NCI-H446 treated with DMSO at 0.1 percent for 48 hours (cell line): ENCODE results near the gene ABHD16B.
A peak's percentile ranks its signal among the peaks of the same experiment; 100 is the strongest.
"Not testable (repeated sequence)": the region's sequence is repeated elsewhere in the genome, so short reads cannot be mapped to it uniquely, and the experiment has no call there.

Source experiments
- DNase-seq: peaks from one replicate; lab custom pipeline; 2025; lab: John Stamatoyannopoulos, UW

ABHD16B gene

DNA sequence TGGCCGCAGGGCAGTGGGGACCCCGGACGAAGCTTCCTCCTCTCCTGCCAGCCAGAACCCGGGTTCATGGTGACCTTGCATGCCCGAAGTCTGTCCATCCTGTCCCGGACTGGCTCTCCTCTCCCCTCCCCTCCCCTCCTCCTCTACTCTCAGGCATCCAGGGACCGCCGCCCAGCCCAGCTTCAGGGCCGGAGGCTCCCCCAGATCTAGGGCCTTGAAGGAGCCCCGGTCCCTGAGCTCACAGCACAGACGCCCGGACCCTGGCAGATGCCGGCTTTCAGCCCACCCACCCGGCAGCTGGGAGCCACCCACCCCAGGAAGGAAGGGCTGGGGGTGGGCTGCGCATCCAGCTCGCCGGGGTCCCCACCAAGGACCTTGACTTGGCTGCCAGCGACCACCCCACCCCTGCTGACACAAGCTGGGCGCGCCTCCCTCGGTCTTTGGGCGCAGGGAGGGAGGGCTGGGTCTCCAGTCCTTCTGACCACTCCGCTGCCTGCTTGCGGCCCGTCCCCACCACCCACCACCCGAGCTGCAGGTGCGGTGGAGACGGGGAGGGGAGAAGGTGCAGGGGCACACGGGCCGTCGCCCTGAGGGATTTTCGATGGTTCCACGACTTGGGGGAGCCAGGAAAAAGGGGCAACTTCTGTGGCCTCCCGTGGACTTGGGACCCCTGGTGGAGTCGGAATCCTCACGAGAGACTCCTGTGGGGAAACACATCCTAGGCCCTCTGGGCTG lies 5.8 kb upstream of the ABHD16B start:
- no peak for DNase-seq

DNA sequence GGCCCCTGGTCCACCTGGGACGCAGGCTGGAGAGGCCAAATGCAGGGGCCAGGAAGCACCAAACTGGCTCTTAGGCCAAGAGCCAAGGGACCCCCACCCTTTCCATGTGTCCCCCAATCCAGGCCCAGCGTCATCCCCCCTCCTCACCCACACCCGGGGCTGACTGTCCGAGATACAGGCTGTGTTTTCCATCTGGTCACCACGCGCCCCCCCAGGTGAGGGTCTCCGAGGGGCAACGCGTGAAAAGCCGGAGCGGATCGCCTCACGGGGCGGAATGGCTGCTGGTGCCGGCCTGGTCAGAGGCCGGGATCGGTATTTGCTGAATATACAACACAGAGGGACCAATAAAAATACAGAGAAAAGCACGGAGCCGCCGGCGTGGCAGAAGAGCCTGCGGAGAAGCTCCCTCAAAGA lies 5.2 kb upstream of the ABHD16B start:
- DNase-seq, result no peak

DNA sequence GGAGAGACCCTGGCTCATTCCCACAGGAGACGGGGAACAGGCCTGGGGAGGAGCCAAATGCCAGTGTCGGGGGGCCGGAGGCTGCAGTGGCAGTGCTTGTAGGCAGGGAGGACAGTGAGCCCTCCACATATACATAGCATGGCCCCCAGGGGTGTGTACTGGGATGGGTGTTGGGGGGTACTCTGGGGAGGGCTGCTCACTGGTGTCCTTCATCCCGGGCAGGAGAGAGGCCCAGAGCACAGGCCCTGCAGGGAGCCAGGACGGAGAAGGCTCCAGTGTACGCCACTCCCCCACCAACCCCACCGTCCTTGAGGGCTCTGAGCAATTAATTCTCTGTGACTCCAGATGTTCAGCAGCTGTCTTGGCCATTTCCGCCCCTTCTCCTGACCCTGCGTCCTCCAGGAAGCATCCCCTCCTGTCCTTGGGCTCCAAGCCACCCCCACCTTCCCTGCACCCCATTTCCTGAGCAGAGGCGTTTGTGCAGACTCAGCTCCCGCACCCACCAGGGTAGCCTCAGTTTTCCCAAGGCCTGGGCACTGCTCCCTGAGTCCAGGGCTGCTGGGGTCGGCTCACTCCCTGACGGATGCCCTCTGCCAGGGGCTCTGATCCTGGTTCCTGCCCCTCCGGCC lies 3.4 kb upstream of the ABHD16B start:
- DNase-seq, result no peak

DNA sequence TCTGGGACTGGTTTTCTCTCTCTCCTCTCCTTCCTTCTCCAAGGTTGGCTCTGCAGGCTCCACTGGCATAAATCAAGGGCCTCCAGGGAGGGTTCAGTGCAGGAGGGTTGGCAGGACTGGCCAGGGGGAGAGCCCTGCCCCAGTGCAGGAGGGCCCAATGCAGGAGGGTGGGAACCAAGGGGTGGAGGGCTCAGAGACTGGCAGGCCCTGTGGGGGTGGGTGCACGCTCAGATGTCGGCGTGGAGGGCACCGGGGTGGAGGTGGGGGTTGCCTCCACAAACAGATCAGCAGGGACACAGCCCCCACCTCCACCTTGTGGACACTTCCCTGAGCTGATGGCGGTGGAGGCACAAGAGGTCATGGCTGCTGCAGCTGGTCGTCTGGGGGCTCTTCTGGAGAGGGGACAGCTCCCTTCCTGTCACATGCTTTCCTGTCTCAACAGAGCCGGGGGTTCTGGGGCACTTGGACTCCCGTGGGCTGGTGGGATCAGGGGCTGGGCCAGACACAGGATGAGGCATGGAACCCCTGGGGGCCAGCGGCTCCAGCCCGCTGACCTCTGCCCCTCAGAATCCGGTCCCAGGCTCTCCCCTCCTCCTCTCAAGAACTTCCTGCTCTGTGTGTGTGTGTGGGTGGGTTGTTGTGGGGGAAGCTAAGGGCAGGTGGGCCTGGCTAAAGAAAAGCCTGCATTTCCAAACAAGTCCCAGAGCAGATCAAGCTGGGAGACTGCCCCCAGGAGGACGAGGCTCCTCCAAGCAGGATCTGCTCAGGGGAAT lies 2.7 kb upstream of the ABHD16B start:
- no peak for DNase-seq

DNA sequence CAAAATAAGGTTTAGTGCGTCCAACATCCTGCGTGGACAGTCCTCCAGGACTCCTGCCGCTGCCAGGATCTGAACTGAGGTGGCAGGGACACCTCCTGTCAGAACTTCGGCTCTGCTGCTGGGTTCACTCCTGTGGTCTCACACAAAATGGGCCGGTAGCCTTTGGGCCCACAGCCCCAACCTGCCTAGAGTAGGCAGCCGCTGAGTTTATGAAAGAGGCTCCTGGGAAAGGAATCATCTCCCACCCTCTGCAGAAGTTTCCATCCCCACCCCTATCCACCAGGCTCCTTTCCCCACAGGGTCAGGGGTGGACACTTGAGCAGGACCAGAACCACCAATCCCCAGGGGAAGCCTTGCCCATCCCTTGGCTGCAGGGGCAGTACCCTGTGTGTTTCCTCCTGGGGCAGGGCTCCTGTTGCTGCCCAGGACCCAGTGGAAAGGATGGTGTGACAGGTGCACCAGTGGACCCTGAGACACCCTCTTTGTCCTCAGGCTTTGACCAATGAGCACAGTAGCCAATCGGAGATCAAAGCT lies 2.1 kb upstream of the ABHD16B start:
- DNase-seq, result no peak

DNA sequence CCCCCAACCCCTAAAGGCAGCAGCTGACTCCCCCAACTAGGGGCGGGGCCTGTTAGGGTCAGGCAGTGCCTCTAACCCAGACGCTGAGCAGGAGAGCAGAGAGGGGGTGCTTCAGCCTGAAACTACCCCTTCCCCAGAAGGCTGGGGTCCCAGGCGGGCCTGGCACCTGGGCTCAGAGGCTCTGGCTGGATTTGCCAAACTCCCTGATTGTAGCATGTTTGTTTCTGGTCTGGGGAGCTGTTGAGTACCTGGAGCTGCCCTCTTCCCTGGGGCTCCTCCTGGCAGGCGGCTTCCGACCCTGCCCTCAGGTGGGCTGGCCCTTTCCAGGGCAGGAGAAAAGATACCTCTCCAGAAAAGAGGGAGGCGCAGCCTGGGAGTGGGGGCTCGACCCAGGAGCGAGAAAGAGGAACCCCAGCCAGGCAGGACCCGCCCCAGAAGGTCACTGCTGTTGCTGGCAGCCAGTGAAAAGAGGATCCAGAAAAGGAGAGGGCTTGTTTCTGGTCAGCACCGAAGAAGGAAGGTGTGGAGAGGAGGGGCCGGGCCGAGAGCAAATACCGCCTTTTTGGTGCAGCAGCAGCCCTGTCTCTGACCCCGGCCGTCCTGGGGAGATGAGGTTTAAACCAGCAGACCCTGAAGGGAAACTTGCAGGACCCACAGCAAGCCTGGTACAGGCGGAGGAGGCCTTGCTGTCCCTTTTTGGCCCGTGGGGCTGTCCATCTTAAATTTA lies 810 bp upstream of the ABHD16B start:
- DNase-seq, result no peak

DNA sequence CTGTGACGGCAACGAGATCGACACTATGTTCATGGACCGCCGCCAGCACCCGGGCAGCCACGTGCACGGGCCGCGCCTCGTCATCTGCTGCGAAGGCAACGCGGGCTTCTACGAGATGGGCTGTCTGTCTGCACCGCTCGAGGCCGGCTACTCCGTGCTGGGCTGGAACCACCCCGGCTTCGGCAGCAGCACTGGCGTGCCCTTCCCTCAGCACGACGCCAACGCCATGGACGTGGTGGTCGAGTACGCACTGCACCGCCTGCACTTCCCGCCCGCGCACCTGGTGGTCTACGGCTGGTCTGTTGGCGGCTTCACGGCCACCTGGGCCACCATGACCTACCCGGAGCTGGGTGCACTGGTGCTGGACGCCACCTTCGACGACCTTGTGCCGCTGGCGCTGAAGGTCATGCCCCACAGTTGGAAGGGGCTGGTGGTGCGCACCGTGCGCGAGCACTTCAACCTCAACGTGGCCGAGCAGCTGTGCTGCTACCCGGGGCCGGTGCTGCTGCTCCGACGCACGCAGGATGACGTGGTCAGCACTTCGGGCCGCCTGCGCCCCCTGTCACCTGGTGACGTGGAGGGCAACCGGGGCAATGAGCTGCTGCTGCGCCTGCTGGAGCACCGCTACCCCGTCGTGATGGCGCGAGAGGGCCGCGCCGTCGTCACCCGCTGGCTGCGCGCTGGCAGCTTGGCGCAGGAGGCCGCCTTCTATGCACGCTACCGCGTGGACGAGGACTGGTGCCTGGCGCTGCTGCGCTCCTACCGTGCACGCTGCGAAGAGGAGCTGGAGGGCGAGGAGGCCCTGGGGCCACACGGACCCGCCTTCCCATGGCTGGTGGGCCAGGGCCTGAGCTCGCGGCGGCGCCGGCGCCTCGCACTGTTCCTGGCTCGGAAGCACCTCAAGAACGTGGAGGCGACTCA lies 943 bp downstream of the ABHD16B start:
- DNase-seq, result no peak

DNA sequence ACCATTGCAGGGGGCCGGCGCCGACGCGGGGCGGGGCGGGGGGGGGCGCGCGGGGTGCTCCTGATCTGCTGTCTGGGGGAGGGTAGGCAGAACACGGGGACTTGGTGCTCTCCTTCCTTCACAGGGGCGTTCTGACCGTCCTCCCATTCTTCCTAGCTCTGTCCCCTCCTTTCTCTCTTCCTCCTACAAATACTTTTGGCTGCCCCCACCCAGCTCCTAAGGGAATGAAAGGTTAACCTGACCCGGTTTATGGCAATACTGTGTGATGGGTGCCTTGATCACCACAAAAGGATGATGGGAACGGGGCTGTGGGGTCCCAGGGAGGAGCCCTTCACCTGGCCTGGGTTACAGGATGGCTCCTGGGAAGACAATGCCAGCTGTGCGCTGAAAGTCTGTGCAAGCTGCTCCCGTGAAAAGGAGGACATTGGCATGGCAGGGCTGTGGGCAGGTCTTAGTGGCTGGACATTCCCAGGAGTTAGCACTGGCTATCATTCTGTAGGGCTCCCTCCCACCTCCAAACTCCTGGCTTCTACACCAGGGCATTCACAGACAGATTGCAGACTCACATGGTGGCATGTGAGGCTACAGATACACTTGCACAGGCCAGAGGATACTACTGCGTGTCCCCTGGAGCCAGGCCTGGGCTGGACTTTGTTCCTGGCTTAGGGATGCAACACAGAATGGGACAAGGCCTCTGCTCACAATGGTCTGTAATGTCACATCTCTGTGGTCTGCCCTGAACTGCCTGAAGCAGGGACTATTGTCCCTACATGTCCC lies 1.9 kb downstream of the ABHD16B start:
- DNase-seq, result no peak

DNA sequence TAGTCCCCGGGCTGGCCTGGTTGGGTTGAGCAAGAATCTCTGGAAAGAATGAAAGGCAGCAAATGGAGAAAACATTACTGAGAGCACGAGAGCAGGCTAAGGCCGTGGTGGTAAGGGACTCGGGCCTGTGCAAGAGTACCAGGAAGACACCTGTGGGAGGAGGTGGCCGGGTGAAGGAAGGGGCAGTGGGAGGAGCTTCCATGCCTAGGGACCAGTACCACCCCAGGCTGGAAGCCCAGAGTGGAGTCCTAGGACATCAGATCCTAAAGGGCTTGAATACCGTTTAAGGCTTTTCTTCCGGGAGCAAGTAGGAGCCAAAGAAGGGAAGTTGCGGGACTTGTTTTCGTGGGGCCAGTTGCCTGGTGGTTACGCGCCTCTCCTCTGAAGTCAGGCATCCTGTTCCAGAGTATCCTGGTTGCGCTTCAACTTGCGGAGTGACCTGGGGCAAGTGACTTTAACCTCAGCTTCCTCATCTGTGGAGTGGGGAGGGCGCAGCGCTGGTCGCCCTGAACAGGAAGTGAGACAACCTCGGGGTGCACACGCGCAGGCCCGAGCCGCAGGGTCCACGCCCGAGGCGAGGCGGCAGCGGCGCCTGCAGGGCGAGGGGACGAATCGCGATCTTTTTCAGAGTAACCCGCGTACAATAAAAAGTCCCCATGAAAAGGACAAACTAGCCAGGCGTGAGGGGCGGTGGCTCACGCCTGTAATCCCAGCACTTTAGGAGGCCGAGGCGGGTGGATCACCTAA lies 2.7 kb downstream of the ABHD16B start:
- peak; percentile 25 for DNase-seq

DNA sequence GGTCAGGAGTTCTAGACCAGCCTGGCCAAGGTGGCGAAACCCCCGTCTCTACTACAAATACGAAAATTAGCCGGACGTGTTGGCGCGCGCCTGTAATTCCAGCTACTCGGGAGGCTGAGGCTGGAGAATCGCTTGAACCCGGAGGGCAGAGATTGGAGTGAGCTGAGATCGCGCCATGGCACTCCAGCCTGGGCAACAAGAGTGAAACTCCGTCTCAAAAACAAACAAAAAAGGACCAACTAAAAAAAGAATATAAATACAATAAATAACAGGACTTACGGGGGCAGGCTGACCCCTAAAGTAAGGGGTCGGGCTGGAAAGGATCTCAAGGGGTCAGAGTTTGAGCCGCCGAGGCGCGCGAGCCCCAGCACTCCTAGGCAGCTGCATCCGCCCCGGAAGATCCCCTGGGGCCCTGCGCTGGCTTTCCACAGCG lies 3.3 kb downstream of the ABHD16B start:
- no peak for DNase-seq

DNA sequence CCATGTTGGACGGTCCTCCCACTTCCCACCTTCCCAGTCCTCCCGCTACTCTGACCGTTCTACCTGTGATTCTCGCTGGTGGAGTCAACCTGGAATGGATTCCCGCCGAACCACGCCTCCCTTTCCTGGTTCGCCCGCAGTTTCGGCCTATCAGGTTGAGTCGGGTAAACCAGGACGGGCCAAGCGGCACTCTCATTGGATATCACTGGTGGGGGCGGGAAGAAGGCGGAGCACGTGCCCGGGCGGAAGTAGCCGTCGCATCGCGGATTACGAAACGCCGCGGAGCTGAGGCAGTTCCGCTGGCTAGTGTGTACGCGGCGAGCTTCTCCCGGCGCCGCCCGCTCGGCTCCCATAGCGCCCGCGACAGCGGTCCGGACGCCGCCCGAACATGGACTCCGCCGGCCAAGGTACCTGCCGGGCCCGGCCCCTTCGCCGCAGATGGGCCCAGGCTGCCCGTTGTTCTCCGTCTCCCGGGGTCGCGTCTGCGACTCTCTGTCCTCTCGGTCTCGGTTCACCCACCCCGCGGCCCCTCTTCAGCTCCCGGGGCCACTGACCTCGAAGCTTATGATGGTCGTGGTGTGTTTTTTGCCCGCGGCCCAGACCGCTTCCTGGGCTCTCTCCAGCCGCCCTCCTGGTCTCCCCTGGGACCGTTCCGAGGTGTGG lies 3.8 kb downstream of the ABHD16B start, which contains the start of gene TPD52L2:
Gene TPD52L2, plus strand, starts transcription at position 293 of the 663 bp plus-strand sequence. Its CDS starts 96 bp downstream, at position 389.
- peak; percentile 99 for DNase-seq

DNA sequence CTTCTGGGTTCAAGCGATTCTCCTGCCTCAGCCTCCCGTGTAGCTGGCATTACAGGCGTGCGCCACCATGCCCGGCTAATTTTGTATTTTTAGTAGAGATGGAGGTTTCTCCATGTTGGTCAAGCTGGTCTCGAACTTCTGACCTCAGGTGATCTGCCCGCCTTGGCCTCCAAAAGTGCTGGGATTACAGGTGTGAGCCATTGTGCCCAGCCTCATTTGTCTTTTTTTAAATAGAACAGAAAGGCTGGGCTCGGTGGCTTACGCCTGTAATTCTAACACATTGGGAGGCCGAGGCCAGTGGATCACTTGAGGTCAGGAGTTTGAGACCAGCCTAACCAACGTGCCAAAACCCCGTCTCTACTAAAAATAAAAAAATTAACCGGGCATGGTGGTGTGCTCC lies 5.7 kb downstream of the ABHD16B start:
- not testable (repeated sequence) for DNase-seq

DNA sequence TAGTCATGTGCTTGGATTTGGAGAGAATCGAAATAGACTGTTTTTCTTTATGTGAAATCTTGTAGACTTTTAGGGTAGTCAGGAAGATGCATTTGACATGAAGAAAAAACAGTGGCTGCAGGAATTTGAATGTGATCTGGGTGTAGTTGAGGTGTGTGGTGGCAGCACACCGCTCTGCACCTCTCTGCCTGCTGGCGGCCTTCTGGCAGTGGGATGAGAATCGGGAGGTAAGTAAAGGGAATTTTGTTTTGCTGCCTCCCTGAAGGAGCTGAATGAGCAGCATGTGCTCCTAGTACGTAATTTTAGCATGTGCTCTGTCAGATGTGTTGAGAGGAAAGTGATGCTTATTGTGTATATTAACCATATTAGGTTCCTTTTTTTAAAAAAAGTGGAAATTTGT lies 7.0 kb downstream of the ABHD16B start:
- DNase-seq, result no peak

DNA sequence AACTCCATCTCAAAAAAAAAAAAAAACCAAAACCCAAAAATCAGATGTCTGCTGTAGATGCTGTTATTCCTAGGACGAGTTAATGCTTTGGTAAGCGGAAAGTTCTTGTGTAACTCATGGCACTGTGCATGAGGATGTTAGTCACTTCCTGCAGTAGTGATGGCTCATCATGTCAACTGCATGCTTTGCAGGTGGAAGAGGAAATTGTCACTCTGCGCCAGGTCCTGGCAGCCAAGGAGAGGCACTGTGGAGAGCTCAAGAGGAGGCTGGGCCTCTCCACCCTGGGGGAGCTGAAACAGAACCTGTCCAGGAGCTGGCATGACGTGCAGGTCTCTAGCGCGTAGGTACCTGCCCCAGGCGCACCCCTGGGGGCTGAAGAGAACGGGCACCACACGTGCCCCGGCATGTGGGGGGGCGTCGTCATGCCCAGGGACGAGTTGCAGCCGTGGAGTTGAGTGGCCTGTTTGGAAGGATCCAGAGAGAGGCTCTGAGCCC lies 12.2 kb downstream of the ABHD16B start:
- no peak for DNase-seq

DNA sequence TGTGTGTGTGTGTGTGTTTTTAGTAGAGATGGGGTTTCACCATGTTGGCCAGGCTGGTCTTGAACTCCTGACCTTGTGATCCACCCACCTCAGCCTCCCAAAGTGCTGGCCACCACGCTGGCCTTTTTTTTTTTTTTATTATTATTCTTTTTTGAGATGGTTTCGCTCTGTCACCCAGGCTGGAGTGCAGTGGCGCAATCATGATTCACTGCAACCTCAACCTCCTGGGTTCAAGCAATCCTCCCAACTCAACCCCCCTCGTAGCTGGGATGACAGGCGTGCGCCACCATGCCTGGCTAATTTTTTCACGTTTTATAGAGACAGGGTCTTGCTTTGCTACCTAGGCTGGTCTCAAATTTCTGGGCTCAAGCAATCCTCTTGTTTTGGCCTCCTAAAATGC lies 12.9 kb downstream of the ABHD16B start:
- not testable (repeated sequence) for DNase-seq

DNA sequence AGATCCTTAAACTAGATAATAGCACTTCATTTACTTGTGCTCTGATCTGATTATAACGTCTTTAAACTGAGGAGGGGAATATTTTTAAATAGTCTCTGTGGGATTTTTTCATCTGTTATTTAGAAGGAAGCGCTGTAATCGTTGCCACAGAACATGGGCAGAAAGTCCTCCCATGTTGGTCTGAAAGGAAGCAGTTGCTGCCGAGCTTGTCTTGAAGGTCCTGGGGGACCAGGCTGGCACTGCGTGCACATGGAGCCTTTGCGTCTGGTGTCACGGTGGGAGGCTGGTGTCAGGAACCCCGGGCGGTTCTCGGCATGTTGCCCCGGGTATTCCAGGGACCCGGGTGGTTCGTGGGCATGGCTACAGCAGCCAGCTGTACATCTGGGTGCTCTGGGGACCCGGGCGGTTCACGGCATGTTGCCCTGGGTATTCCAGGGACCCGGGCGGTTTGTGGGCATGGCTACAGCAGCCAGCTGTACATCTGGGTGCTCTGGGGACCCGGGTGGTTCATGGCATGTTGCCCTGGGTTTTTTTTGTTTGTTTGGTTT lies 15.3 kb downstream of the ABHD16B start:
- DNase-seq, result no peak

DNA sequence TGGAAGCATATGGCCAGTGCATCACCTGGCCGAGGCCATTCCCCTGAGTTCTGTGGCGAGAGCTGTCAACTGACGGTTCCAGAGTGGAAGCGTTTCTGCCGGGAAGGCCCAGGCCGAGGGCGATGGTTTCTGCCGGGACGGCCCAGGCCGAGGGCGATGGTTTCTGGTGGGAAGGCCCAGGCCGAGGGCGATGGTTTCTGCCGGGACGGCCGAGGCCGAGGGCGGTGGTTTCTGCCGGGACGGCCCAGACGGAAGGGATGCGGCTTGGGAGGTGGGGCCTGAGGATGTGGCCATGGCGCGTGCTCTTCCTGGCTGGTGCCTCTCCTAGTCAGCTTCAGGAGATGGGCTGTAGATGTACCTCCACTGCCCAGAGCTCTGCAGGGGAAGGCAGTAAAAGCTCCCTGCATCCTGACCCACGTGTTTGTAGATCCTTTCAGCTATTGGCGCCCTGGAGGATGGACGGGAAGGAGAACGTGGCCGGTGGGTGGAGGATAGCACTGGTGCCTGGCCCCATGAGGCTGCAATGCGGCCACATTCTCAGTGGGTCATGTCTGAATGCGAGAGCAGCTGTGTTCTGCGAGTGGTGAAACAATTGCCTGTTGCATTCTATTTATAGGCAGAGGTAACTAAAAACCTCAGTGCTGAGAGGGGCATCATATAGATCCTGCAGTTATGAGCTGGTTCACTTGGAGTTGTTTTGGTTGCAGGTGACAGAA lies 16.6 kb downstream of the ABHD16B start:
- no peak for DNase-seq
